ENCODE data around the gene KRTAP25-1. TPM values are rescaled to one million over a fixed set of nuclear protein-coding genes. Genes with fewer than 3 reads are reported as not detected.

Gene KRTAP25-1, protein sequence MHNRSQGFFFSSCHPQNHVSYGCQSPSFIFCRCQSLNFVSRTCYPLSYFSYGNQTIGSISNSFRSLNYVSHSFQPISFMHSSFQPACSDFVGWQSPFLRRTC
- total RNA-seq = not detected in 2 replicates

GRCh38 chr21:30289215-30289614, at the start of gene KRTAP25-1:
Gene KRTAP25-1, minus strand, starts transcription at chr21:30289514. Its CDS starts 24 bp downstream, at chr21:30289490.
- DNase-seq (no peak), ATAC-seq (ENCODE audit: low read depth) (no peak)
- no peak within 1 kb of the TSS for H3K4me3 Mint-ChIP-seq
- CTCF ChIA-PET = no interaction called here
- intact Hi-C loops (cut with micrococcal nuclease) = no loop called here
- no peaks in the 10 kb centered on the region for H3K9me3 Mint-ChIP-seq
- TF ChIP-seq CTCF (IDR thresholded peaks at IDR 0.05) = no peak
- no peak within 1 kb of the TSS for H3K27ac Mint-ChIP-seq
- POLR2A ChIA-PET = no interaction called here
- no peaks in the 10 kb centered on the region for H3K36me3 Mint-ChIP-seq (ENCODE audit: low read depth)
- no peaks in the 10 kb centered on the region for H3K27me3 Mint-ChIP-seq
- no peaks in the 10 kb centered on the region for H3K4me1 Mint-ChIP-seq

DNA sequence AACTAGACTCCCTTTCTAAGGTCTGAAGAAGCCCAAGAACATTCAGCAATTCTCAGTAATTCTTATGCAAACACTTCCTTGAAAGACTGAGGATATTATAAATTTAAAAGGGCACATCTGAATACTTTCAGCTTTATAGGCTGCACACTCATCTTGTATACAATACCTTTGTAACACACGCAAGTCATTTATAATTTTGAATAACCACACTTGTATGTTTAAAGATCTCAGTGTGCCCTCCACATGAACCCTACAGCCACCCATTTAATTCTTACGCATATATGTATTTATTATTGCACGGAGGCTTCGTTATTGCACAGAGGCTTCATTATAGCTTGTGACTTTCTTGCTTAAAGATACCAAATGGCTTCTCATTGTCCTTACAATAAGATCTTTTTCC, 49.4 kb upstream of the KRTAP25-1 start:
- intact Hi-C loops (cut with micrococcal nuclease) = no loop called here
- Mint-ChIP-seq H3K4me3 (no peak overlapping the region), H3K27ac (no peak overlapping the region), H3K27me3 (no peaks in the 10 kb centered on the region), H3K36me3 (ENCODE audit: low read depth) (no peaks in the 10 kb centered on the region), H3K4me1 (no peaks in the 10 kb centered on the region), H3K9me3 (no peaks in the 10 kb centered on the region)
- CTCF ChIA-PET = no interaction called here
- ATAC-seq (ENCODE audit: low read depth) (no peak), DNase-seq (no peak)
- POLR2A ChIA-PET = no interaction called here
- TF ChIP-seq CTCF (IDR thresholded peaks at IDR 0.05) = no peak

DNA sequence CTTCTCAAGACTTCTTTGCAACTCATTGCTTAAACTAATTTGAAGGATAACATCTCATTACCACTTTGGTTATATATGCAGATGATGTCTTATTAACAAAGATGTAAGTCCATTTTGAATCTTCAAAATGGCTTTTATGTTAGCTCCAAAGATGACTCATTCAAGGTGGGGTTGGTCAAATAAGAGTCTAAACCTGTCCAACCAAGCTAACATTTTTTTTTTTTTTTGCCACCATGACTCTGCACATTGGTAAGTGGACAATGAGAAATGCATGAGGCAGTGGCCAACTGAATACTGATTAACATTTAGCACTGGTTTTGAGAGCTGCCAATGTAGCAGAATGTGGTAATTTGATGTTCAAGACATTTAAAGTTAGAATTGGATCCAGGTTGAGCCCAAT, 48.5 kb upstream of the KRTAP25-1 start:
- Mint-ChIP-seq H3K27me3 (no peaks in the 10 kb centered on the region), H3K4me3 (no peak overlapping the region), H3K27ac (no peak overlapping the region), H3K4me1 (no peaks in the 10 kb centered on the region), H3K36me3 (ENCODE audit: low read depth) (no peaks in the 10 kb centered on the region), H3K9me3 (no peaks in the 10 kb centered on the region)
- ATAC-seq (ENCODE audit: low read depth) (no peak), DNase-seq (no peak)
- POLR2A ChIA-PET = no interaction called here
- intact Hi-C loops (cut with micrococcal nuclease) = no loop called here
- no peak for TF ChIP-seq CTCF (IDR thresholded peaks at IDR 0.05)
- CTCF ChIA-PET = no interaction called here

GRCh38 chr21:30337276-30337744, 48.0 kb upstream of the KRTAP25-1 start, which contains the start of gene KRTAP27-1:
Gene KRTAP27-1, minus strand, starts transcription at chr21:30337694. Its CDS starts 26 bp downstream, at chr21:30337668.
- ChIA-PET CTCF (no interaction called here), POLR2A (no interaction called here)
- H3K27me3 Mint-ChIP-seq = no peaks in the 10 kb centered on the region
- intact Hi-C loops (cut with micrococcal nuclease) = no loop called here
- no peak within 1 kb of the TSS for H3K27ac Mint-ChIP-seq
- H3K9me3 Mint-ChIP-seq = no peaks in the 10 kb centered on the region
- H3K4me1 Mint-ChIP-seq = no peaks in the 10 kb centered on the region
- no peak within 1 kb of the TSS for H3K4me3 Mint-ChIP-seq
- ATAC-seq (ENCODE audit: low read depth) (no peak), DNase-seq (no peak)
- TF ChIP-seq CTCF (IDR thresholded peaks at IDR 0.05) = no peak
- H3K36me3 Mint-ChIP-seq (ENCODE audit: low read depth) = no peaks in the 10 kb centered on the region

DNA sequence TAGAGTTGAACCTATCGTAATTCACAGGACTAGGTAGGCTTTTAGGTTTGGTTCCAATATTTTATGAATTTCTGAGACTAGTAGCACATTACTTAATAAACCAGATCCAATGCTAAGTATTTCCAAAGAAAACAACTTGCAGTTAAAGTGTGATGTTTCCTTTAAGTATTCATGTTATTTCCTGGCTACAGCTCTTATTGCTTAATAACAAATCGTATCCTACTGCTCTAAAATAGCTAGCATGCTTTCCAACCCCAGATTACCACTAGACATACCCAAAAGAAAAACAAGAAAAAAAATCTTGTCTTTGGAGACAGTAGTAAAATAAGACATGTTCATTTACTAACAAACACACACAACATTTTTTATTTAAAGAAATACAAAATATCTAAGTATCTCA, 47.3 kb upstream of the KRTAP25-1 start:
- no peak overlapping the region for H3K4me3 Mint-ChIP-seq
- POLR2A ChIA-PET = no interaction called here
- intact Hi-C loops (cut with micrococcal nuclease) = no loop called here

More for the DNA sequence above, 47.3 kb upstream of the KRTAP25-1 start:
- no peak overlapping the region for H3K27ac Mint-ChIP-seq
- no peaks in the 10 kb centered on the region for H3K27me3 Mint-ChIP-seq
- no peaks in the 10 kb centered on the region for H3K36me3 Mint-ChIP-seq (ENCODE audit: low read depth)
- CTCF ChIA-PET = no interaction called here
- H3K4me1 Mint-ChIP-seq = no peaks in the 10 kb centered on the region
- TF ChIP-seq CTCF (IDR thresholded peaks at IDR 0.05) = no peak
- H3K9me3 Mint-ChIP-seq = no peaks in the 10 kb centered on the region
- ATAC-seq (ENCODE audit: low read depth) (no peak), DNase-seq (no peak)

All from activated B cell treated with CpG ODN at 0.5 μM for 24 hours (primary cell).